Body of pancreas (tissue), 4 donors: ENCODE measurements around the gene CDKN1C.

Source experiments
- CTCF ChIP-seq, 7 experiments: fragments of 450-650 bp in 4 of 7; fragments of 200-600 bp in 3 of 7; sonication (generic) in 3 of 7; IDR thresholded peaks; one replicate each; pipeline ENCODE4 v1.5.1; 2016 to 2019; ENCODE audit warnings: antibody characterized with exemption in 7 of 7
- POLR2A ChIP-seq, 3 donors: fragments of 450-650 bp; IDR thresholded peaks; one replicate each; pipeline ENCODE4 v1.6.1; 2016; ENCODE audit warnings: antibody characterized with exemption in 3 of 3, mild to moderate bottlenecking in 2 of 3

GRCh38 chr11:2862395-2863275 is 22.9 kb downstream of the CDKN1C start:
- TF ChIP-seq CTCF (IDR thresholded peaks at IDR 0.05) (no peak), POLR2A (IDR thresholded peaks at IDR 0.05) (no peak)
